H9 (cell line): ENCODE measurements around the gene FBXL15. TPM values are rescaled to one million over a fixed set of nuclear protein-coding genes. Genes with fewer than 3 reads are reported as not detected.
A peak's percentile ranks its signal among the peaks of the same experiment; 100 is the strongest.

Source experiments
- DNase-seq: peaks from one replicate; pipeline ENCODE4 v3.0.0-alpha.2; 2017
- H2AFZ ChIP-seq: one replicate; pipeline ENCODE4 v1.6.1; 2013; ENCODE audit warnings: mild to moderate bottlenecking, low read length, control low read depth, moderate library complexity
- H2AK5ac ChIP-seq: 2 replicates; pipeline ENCODE4 v1.6.1; 2013; ENCODE audit warnings: low read length, control low read depth, mixed read lengths; ENCODE audit not compliant: insufficient read length
- H2BK120ac ChIP-seq: one replicate; pipeline ENCODE4 v1.6.1; 2013; ENCODE audit warnings: low read depth, mild to moderate bottlenecking, low read length, control low read depth, inconsistent platforms; ENCODE audit not compliant: poor library complexity, severe bottlenecking
- H2BK12ac ChIP-seq: 2 replicates; pipeline ENCODE4 v1.6.1; 2013; ENCODE audit warnings: low read length, control low read depth, mixed read lengths, low read depth; ENCODE audit not compliant: insufficient read length
- H2BK15ac ChIP-seq: 2 replicates; pipeline ENCODE4 v1.6.1; 2013; ENCODE audit warnings: low read depth, low read length, control low read depth
- H2BK20ac ChIP-seq: one replicate; pipeline ENCODE4 v1.6.1; 2013; ENCODE audit warnings: low read depth, mild to moderate bottlenecking, low read length, control low read depth, inconsistent platforms; ENCODE audit not compliant: poor library complexity, severe bottlenecking
- H2BK5ac ChIP-seq: 2 replicates; pipeline ENCODE4 v1.6.1; 2013; ENCODE audit warnings: low read length, control low read depth, mixed read lengths; ENCODE audit not compliant: insufficient read length
- H3K14ac ChIP-seq: 2 replicates; pipeline ENCODE4 v1.6.1; 2013; ENCODE audit warnings: low read length, control low read depth; ENCODE audit not compliant: insufficient read depth
- H3K18ac ChIP-seq: 2 replicates; pipeline ENCODE4 v1.6.1; 2013; ENCODE audit warnings: low read depth, mild to moderate bottlenecking, mixed read lengths, low read length, control low read depth; ENCODE audit not compliant: insufficient read length
- H3K23ac ChIP-seq: 2 replicates; pipeline ENCODE4 v1.6.1; 2013; ENCODE audit warnings: low read length, control low read depth, mixed read lengths, low read depth; ENCODE audit not compliant: insufficient read length
- H3K23me2 ChIP-seq: 2 replicates; pipeline ENCODE4 v1.6.1; 2013; ENCODE audit warnings: low read depth, mild to moderate bottlenecking, mixed read lengths, low read length, control low read depth; ENCODE audit not compliant: insufficient read length, poor library complexity, severe bottlenecking
- H3K27ac ChIP-seq: 2 replicates; pipeline ENCODE4 v1.5.1; 2013; ENCODE audit warnings: low read length, control low read depth, mixed read lengths, low read depth; ENCODE audit not compliant: insufficient read length
- H3K27me3 ChIP-seq: 2 replicates; pipeline ENCODE4 v1.6.1; 2013; ENCODE audit warnings: low read length, control low read depth, inconsistent platforms; ENCODE audit not compliant: insufficient read depth
- H3K4ac ChIP-seq: 2 replicates; pipeline ENCODE4 v1.6.1; 2013; ENCODE audit warnings: low read depth, mild to moderate bottlenecking, control low read depth, inconsistent platforms, low read length, moderate library complexity
- H3K4me1 ChIP-seq: 2 replicates; pipeline ENCODE4 v1.6.1; 2013; ENCODE audit warnings: low read length, control low read depth, inconsistent platforms; ENCODE audit not compliant: insufficient read depth
- H3K4me2 ChIP-seq: 2 replicates; pipeline ENCODE4 v1.6.1; 2013; ENCODE audit warnings: low read length, control low read depth, mixed read lengths; ENCODE audit not compliant: insufficient read length, insufficient read depth
- H3K56ac ChIP-seq: 2 replicates; pipeline ENCODE4 v1.6.1; 2013; ENCODE audit warnings: low read depth, mild to moderate bottlenecking, mixed read lengths, low read length, control low read depth; ENCODE audit not compliant: insufficient read length
- H3K79me1 ChIP-seq: 2 replicates; pipeline ENCODE4 v1.6.1; 2013; ENCODE audit warnings: low read depth, mild to moderate bottlenecking, moderate library complexity, low read length, control low read depth, inconsistent platforms; ENCODE audit not compliant: insufficient read depth, poor library complexity, severe bottlenecking
- H3K79me2 ChIP-seq: 2 replicates; pipeline ENCODE4 v1.6.1; 2013; ENCODE audit warnings: low read length, control low read depth, inconsistent platforms; ENCODE audit not compliant: insufficient read depth
- H3K9ac ChIP-seq: 2 replicates; pipeline ENCODE4 v1.6.1; 2013; ENCODE audit warnings: low read length, control low read depth, mixed read lengths; ENCODE audit not compliant: insufficient read length; ENCODE audit errors: extremely low read depth
- H3K9me3 ChIP-seq: one replicate; pipeline ENCODE4 v1.6.1; 2013; ENCODE audit warnings: low read depth, low read length, inconsistent platforms; ENCODE audit not compliant: control insufficient read depth
- H3T11ph ChIP-seq: one replicate; pipeline ENCODE4 v1.6.1; 2013; ENCODE audit warnings: mild to moderate bottlenecking, low read length, control low read depth, inconsistent platforms
- H4K20me1 ChIP-seq: one replicate; pipeline ENCODE4 v1.6.1; 2013; ENCODE audit not compliant: control insufficient read depth, insufficient read length, insufficient read depth
- H4K5ac ChIP-seq: 2 replicates; pipeline ENCODE4 v1.6.1; 2013; ENCODE audit warnings: low read depth, mild to moderate bottlenecking, mixed read lengths, low read length, control low read depth; ENCODE audit not compliant: insufficient read length
- H4K8ac ChIP-seq: replicated peaks from 2 replicates; pipeline ENCODE4 v1.6.1; 2013; ENCODE audit warnings: low read length, control low read depth, mixed read lengths, low read depth; ENCODE audit not compliant: insufficient read length
- H4K91ac ChIP-seq: 2 replicates; pipeline ENCODE4 v1.6.1; 2013; ENCODE audit warnings: low read depth, mild to moderate bottlenecking, moderate library complexity, mixed read lengths, low read length, control low read depth; ENCODE audit not compliant: insufficient read length
- H3K27ac Mint-ChIP-seq, 3 experiments: 2 replicates in 2 of 3; 3 replicates in 1 of 3; pipeline ENCODE4 v1.8.0; 2020 to 2021; ENCODE audit warnings: mixed read lengths in 3 of 3, mild to moderate bottlenecking in 1 of 3, moderate library complexity in 1 of 3
- H3K27me3 Mint-ChIP-seq: 2 replicates; pipeline ENCODE4 v1.8.0; 2021; ENCODE audit warnings: low read depth, mild to moderate bottlenecking, moderate library complexity, mixed read lengths
- H3K36me3 Mint-ChIP-seq, 3 experiments: 2 replicates in 2 of 3; 3 replicates in 1 of 3; pipeline ENCODE4 v1.8.0; 2020 to 2021; ENCODE audit warnings: low read depth in 3 of 3, mixed read lengths in 3 of 3; ENCODE audit not compliant: insufficient read depth in 1 of 3
- H3K4me1 Mint-ChIP-seq, 2 experiments: 2 replicates each; pipeline ENCODE4 v1.8.0; 2020; ENCODE audit warnings: mixed read lengths in 2 of 2
- H3K4me3 Mint-ChIP-seq, 2 experiments: 2 replicates in 1 of 2; 3 replicates in 1 of 2; pipeline ENCODE4 v1.8.0; 2020 to 2021; ENCODE audit warnings: mild to moderate bottlenecking in 2 of 2, mixed read lengths in 2 of 2, moderate library complexity in 1 of 2
- H3K9me3 Mint-ChIP-seq, 2 experiments: 2 replicates in 1 of 2; 3 replicates in 1 of 2; pipeline ENCODE4 v1.8.0; 2020; ENCODE audit warnings: mild to moderate bottlenecking in 2 of 2, mixed read lengths in 2 of 2, moderate library complexity in 1 of 2
- CTCF ChIP-seq: fragments of 200-600 bp; sonication (generic); conservative IDR thresholded peaks from 3 replicates; pipeline ENCODE4 v1.8.0; 2021; ENCODE audit warnings: antibody characterized with exemption, mild to moderate bottlenecking
- WGBS: extraction: QIAGEN DNeasy Blood & Tissue Kit; methylation state at CpG from one replicate; pipeline ENCODE4 v1.1.7; 2013; ENCODE audit warnings: missing lambda C conversion rate, low lambda C conversion rate, mixed read lengths; ENCODE audit not compliant: insufficient read length; ENCODE audit errors: extremely low coverage; 5-methylcytosine and 5-hydroxymethylcytosine counted together
- long read RNA-seq: library from polyadenylated mRNA; unstranded; transcript quantifications from one replicate; pipeline ENCODE4 v2.0.0, GENCODE V29; 2020
- total RNA-seq: library from RNA; stranded (reverse); gene quantifications from 2 replicates; pipeline ENCODE4 v1.2.1, GENCODE V29; 2021

FBXL15 gene
- total RNA-seq = 8.4 and 9.1 TPM in 2 replicates
- long read RNA-seq, transcript FBXL15-201 (4 exons, 2,362 nt) = major isoform, 30 of 129 reads
- long read RNA-seq, partial matches to known transcripts = 42 of 129 reads
- long read RNA-seq, other reads (novel, unspliced or antisense) = 56 of 129 reads

GRCh38 chr10:102420714-102421506, at the start of gene FBXL15:
FBXL15 (plus strand) TSS chr10:102420836; CDS start chr10:102421130, 294 bp downstream.
- Histone ChIP-seq H3K27ac (no peak within 1 kb of the TSS), H3K4me2 (peak within 1 kb of the TSS; percentile 74), H2BK20ac (no peak within 1 kb of the TSS), H2BK5ac (no peak within 1 kb of the TSS), H3K14ac (peak within 1 kb of the TSS; percentile 60; the same call in 1 of the 2 replicates), H3K23me2 (peaks cover 35% of the 10 kb centered on the region), H2BK12ac (no peak within 1 kb of the TSS), H3K56ac (no peak within 1 kb of the TSS), H3K18ac (peak within 1 kb of the TSS; percentile 74), H3K4me1 (peaks cover 2% of the 10 kb centered on the region; the same call in 1 of the 2 replicates), H2AK5ac (no peak within 1 kb of the TSS), H3K23ac (no peak within 1 kb of the TSS), H3K9me3 (no peaks in the 10 kb centered on the region), H3K9ac (peak within 1 kb of the TSS; percentile 64), H4K91ac (no peak within 1 kb of the TSS), H3K27me3 (no peaks in the 10 kb centered on the region), H4K20me1 (no peaks in the 10 kb centered on the region), H2BK15ac (no peak within 1 kb of the TSS), H2AFZ (no peak within 1 kb of the TSS), H3K4ac (no peak within 1 kb of the TSS), H2BK120ac (no peak within 1 kb of the TSS), H3T11ph (no peak within 1 kb of the TSS), H4K5ac (no peak within 1 kb of the TSS), H3K79me1 (no peaks in the 10 kb centered on the region), H3K79me2 (no peaks in the 10 kb centered on the region), H4K8ac (no peak within 1 kb of the TSS)
- peaks cover 6 to 17% (median 16%) of the 10 kb centered on the region in 3 experiments; a peak in 5 of 7 replicates for H3K36me3 Mint-ChIP-seq
- H3K9me3 Mint-ChIP-seq = no peaks in the 10 kb centered on the region; a peak in 1 of 5 replicates
- no CpG with 5 or more reads among the region's 66 CpGs for WGBS
- peak; percentile 96 for DNase-seq
- peak within 1 kb of the TSS; percentile 88 to 99 (median 98); a peak in 6 of 7 replicates for H3K27ac Mint-ChIP-seq
- 0 out of 3 replicates have a peak, but pooled peaks have one; percentile 8 for TF ChIP-seq CTCF
- H3K4me3 Mint-ChIP-seq = peak within 1 kb of the TSS; percentile 92 to 97
- peaks cover 16 to 27% of the 10 kb centered on the region in 2 experiments for H3K4me1 Mint-ChIP-seq
- peaks cover 21% of the 10 kb centered on the region for H3K27me3 Mint-ChIP-seq
